Measurements from ENCODE around the gene TAS1R2.
A peak's percentile ranks its signal among the peaks of the same experiment; 100 is the strongest.
"Not testable (repeated sequence)": the region's sequence is repeated elsewhere in the genome, so short reads cannot be mapped to it uniquely, and the experiment has no call there.

Gene TAS1R2

DNA sequence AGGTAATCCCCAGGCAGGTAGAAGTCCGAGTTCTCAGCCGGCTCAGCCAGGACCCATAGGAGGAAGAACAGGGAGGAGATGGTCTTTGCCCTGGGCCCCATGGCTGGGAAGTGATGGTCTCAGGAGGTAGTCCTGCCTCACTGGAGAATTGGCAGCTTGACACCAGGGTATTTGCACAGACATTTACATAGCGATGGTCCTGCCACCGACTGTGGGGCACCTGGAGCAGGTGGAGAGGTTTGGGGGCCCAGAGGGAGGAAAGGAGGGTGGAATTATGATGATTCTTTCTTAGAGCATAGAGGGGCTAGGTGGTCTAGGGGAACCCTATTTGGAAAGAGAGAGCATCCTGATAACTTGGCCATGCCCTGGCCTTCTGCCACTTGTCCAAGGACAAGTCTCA is at the start of gene TAS1R2:
Gene TAS1R2 (minus strand): TSS at position 101 of the 400 bp plus-strand sequence. CDS start 0 bp downstream, at position 101.
- DNase-seq (ENCODE audit: low read depth, low spot score) = no peak

DNA sequence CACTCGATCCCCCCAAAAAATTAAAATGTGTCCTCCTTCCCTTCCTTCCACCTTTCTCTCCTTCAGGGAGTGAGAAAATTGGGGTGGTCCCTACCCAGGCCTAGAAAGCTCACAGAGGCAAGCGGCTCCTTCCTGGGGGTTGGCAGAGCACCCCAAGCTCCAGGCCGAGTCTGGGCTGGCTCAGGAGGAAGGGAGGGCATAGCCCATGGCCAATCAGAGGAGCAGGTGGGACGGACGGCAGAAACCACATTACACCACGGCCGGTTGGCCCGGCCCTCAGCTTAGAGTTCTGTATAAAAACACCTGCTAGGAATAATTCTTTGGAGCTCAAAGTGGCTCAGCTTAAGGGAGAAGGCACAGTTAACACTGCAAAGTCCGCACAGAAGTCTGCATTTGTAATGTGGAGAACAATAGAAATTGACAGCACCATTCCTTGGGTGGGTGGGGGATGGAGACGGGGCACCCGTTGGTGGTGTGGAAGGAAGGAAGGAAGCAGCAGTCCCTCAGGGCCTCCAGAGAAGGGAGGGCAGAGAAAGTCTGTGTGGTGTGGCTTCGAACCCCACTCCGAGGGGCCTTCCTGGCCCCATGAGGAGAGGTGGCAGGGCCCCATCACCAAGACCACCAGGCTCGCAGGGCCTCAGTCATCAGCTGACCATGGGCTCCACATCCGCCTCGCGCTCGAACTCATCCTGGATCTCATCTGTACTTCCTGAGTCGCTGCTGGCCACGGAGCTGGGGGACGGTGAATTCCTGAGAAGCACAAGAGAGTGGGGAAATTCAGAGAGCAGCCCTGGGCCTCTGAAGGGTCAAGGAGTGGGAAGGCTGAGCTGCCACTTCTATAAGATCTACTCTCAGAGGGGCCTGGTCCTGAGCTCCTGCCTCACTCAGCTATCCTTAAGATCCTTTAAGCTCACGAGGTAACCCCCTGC is 48.7 kb upstream of the TAS1R2 start:
- no peak for DNase-seq (ENCODE audit: low read depth, low spot score)

DNA sequence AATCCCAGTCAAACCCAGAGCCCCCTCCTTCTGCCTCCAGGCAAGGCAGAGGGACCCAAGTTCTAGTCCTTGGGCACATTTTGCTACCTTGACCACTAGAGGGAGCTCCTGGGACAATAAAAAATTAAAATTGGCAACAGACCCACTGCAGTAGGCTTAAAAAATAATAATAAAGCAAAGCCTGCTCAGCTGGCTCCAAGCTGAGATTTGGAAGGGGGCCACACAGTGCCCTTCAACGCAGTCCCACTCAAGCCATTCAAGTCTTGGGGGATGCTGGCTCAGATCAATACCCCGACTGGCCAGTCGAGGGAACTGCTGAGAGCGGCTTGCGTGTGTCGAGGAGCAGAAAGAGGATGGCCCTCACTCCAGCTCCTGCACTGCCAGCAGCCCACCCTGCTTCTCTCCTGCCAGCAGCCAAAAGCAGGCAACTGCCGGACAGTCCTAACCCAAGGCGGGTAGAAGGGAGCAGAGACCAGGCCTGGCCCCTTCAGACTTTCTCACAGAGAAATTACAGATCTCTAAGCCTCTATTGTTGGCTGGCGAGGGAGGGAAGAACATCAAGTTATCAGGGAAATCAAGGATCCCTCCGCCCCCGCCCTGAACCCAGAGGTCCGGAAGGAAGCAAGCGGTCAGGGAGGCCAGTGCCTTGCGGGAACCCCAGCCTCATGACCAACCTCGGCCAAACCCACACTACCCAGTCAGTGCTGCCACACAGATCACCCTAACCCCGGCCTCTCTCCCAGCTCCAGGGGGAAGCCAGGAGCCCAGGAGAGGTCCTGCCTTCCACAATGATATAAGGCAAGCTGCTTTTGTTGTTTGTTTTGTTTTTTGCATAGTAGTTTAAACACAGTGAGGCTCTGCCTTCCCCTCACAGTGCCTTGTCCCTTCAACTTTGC is 47.8 kb upstream of the TAS1R2 start:
- DNase-seq (ENCODE audit: low read depth, low spot score) = no peak

DNA sequence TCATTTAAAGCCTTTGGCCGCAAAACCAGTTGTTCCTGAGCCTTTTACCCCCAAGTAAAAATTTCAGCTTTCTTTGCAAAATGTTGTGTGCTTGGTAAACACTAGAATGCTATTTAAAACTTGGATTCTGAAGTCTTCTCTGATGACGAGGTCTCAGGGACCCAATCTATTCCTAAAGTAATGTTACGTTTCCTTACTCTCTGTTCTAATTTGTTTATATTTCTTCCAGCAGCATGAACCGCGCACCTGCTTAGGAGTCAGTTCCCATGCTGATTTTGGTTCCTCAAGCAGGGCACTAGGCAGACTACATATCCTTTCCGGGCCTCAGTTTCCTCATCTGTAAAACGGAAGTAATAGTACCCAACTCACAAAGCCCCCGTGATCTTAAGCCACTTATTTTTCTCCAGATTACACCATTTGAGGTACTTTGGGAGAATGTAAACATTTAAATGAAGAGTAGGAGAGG is 43.9 kb upstream of the TAS1R2 start:
- DNase-seq (ENCODE audit: low read depth, low spot score) = no peak

DNA sequence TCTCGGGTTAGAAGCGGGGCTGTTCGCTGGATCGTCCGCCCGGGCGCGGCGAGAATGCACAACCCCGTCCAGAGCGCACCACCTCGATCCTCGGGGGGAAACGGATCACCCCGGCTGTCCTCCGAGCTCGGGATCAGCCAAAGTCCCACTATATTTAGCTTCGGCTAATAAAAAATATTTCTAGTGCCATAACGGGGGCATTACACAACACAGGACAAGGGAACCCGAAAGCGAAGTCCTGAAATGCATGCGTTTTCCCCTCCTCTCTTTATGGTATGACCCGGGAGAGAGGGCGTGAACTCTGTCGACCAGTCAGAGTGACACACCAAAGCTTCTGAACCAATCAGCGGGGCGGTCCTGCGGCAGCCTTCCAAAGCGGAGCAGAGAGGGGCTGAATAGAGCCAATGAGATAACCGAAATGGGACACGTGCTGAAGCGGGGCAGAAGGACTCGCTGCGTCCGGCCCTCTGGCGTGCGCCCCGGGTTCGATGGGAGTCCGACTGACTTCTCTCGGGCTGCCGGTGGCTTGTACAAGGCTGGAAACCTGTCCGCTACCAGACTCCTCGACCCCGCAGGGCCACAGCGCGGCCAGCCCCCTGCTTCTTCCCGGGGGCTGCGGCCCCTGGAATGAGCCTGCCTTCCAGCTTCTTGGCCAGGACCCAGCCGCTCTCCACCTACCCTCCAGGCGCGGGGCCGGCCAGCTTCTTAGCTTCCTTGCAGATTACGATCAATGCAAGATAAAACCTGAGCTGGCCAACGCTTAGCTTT is 43.2 kb upstream of the TAS1R2 start, which contains the start of gene ALDH4A1:
Gene ALDH4A1 (minus strand): TSS at position 33 of the 768 bp plus-strand sequence. CDS start 32 bp downstream, at position 1.
- peak; percentile 96 for DNase-seq (ENCODE audit: low read depth, low spot score)

DNA sequence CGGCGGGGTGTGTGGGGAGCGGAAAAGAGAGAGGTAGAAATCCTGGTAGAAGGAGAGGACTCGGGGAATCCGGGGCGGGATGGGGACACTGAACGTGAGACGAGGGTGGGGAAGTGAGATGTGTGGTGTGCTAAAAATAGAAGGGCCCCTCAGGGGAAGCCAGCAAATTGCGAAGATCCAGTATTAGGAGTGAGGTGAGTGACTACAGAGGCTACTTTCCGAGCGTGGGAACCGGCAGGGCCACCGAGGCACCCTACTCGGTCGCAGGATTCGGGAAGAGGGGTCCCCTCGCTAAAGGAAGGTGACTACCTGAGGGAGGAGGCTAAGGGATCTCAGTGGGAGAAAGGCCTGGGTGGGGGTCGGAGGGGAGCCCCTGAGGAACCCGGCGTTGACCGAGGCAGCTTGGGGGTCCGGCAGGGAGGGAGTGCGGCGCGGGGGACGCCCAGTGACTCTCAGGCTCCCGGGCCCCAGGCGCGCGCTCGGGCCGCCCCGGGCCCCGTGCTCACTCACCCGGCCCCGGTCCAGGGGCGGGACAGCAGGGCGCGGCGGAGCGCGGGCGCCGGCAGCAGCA is 42.6 kb upstream of the TAS1R2 start:
- DNase-seq (ENCODE audit: low read depth, low spot score) = no peak

DNA sequence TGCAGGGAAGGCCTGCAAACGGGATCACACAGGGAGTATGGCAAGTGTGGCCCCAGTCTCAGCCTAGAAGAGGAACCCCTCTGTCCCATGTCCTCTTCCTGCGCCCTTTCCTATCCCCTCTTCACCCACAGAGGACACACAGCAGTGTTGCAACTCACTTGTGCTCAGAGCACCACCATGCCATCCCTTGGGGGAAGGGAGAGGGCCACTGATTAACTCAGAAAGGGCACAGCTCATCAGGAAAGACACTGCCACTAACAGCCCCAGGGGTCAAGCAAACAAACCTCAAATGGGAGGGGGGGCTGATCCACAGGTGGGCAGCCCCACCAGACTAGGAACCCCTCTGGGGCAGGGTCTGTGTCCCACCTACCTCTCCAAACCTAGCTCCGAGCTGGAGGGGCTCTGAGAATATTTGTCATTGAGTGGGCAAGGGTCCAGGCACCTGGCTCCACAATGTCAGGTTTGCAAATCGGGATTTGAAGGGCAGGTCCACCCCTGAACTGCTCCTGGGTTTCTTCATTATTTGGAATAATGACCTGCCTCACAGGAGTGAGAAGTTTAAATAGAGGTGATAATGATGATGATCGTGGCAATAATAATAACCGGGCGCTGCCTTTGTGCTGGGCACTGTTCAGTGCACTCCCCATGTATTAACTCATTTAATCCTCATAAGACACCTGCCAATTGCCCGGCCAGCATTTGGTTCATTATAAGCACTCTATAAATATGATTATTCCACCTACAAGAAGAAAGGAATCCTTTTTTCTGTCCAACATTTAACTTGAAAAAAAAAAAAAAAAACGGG is 41.9 kb upstream of the TAS1R2 start:
- no peak for DNase-seq (ENCODE audit: low read depth, low spot score)

DNA sequence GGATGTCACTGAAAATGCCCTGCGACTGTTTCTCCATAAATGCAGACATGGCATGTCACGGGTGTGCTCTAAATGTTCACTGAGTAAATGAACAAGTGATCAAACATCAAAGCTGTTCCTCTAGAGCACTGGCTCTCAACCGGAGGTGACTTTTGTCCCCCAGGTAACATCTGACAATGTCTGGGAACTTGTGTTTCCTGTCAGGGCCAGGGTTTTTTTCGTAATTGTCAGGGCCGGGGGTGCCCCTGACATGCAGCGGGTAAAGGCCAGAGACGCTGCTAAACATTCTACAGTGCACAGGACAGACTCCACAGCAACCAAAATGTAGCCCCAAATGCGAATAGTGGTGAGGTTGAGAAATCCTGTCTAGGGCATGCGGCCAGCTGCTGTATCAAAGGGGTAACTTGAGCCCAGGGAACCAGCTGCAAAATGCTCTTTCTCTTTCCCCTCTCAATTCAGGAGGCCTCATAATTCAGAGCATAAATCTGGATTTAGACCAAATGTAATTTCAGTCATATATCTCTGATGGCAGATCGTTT is 40.9 kb upstream of the TAS1R2 start:
- DNase-seq (ENCODE audit: low read depth, low spot score) = no peak

DNA sequence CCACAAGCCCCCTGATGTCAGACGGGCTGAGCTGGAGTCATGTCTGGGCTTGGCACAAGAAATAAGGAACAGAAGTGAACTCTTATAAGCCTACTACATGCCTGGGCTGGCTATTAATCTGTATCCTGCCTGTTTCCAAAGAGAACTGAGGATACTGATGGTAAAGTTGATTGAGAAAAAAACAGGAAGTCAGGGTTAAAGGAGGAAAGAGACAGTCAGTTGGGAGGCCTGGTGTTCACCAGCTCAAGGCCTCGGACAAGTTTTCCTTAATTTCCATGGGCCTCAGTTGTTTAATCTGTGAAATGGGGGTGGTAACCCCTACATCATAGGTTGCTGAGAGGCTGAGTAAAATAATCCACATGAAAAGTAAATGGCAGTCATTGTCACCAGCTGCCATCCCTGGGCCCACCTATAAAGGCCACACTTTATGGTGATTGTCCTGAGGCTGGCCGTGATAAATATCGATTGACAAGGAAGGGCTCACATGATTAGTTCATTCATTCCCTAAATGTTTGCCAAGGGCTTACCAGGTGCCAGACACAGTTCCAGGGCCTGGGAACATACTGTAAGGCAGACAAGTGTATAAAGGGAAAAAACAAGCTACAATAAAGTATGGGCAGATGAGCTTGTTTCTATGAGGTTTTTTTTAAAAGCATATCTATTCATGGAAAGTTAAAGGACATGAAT is 40.0 kb upstream of the TAS1R2 start:
- no peak for DNase-seq (ENCODE audit: low read depth, low spot score)

DNA sequence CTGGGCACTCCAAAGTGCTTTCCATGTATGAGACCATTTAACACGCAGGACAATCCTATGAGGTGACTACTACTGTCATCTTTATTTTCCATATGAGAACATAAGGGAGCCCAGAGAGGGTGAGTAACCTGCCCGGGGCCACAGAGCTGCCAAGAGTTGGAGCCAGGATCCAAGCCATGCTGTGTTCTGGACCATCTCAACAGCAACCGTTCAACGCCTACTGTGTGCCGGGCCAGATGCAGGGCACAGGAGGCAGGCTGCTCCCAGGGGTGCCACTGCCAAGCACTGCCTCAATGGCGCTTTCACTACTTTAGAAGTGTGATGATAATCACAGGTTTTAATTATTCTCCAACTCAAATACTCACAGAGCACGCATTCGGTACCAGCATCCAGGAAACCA is 39.1 kb upstream of the TAS1R2 start:
- no peak for DNase-seq (ENCODE audit: low read depth, low spot score)

DNA sequence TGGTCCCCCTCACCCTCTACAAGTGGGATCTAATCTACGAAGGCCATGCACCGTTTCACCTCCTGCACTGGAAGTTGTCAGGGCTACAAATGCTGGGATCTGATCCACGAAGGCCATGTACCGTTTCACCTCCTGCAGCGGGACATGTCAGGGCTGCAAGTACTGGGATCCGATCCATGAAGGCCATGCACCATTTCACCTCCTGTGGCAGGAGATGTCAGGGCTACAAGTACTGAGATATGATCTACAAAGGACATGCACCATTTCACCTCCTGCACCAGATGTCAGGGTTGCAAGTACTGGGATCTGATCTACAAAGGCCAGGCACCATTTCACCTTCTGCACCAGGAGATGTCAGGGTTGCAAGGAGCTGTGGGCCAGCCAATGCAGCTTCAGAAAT is 35.9 kb upstream of the TAS1R2 start:
- DNase-seq (ENCODE audit: low read depth, low spot score) = no peak

DNA sequence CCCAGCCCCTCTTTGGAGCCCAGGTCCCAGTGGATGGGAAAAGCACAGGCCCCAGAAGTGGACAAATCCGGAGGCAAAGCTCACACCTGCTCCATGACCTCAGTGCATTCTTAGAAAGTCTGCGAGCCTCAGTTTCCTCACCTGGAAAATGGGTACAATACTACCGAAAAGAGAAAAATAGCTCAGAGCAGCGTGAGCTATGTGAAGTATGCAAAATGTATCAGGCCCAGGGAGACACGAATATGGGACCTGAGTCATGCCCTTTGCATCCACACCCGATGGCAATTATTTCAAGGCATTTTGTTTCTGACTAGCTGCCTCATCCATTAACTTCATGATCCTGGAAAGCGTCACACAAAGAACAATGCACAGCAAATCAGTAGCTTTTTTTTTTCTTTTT is 33.7 kb upstream of the TAS1R2 start:
- DNase-seq (ENCODE audit: low read depth, low spot score) = no peak

DNA sequence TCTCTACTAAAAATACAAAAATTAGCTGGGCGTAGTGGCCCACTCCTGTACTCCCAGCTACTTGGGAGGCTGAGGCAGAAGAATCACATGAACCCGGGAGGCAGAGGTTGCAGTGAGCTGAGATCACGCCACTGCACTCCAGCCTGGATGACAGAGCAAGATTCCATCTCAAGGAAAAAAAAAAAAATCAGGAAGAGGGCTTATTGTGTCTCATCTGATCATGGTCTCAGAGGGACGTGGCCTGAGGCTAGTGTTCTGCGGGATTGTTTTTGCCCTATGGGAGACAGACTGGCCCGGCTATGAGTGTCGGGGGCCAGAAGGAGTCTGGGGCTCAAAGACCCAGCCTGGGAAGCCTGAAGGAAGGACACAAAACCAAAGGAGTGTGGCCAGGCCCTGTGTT is 32.4 kb upstream of the TAS1R2 start:
- DNase-seq (ENCODE audit: low read depth, low spot score) = not testable (repeated sequence)

DNA sequence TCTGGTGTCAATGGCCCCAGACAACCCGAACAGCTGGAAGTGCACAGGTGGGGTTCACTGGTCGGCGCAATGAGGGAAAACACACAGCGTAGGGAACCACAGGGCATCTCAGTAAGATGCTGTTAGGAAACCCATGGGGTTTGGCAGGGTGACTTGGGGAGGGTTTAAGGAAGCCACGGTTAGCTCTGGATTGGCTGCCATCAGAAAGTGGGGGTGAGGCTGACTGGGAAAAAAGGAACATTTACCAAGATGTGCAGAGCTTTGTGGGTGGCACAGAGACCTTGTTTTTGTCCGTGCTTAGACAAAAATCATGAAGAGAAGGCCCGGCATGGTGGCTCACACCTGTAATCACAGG is 31.9 kb upstream of the TAS1R2 start:
- DNase-seq (ENCODE audit: low read depth, low spot score) = no peak

DNA sequence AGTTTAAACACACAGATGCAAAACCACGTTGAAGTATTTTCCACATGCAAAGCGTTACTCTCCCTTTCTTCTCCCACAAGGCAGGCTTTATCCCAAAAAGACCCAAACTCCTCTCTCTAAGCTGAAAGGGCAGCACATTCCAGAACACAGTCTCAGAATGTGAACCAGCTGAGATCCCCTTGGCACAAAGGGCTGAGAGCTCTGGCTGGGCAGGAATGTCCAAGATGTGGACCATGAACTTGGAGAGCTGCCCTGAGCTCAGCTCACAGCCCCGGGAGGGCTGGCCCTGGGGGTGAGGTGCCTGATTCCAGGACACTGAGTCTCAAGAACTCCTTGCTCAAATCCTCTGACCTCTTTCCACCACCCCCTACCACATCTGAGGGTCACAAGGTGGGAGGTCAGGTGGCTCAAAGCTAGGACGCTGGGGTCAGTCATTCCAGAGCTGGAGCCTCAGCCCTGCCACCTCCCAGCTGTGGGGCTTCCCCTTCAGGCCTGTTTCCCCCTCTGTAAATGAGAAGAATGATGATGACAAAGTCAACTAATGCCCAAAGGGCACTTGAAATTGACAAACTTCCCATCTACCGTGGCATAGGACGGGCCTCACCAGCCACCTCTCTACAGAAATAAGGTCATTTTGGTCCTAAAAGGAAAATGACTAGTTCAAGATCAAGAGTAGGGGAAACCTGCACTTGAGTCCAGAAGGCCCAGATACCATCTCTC is 31.4 kb upstream of the TAS1R2 start:
- no peak for DNase-seq (ENCODE audit: low read depth, low spot score)

DNA sequence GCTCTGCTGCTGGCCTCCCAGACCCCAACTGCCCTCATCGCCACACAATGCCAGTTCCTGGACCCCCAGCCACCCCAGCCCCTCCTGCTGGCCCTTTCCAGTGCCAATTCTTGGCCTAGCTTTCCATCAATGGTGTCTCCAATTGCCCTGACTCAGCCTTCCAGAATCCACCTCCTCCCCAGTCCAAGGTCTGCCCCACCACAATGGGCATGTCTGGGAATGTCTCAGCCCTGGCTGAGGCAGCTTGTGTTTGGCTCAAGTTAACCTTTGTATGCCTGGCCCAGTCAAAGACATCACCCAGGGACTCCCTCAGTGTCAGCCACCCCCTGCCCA is 26.5 kb upstream of the TAS1R2 start:
- no peak for DNase-seq (ENCODE audit: low read depth, low spot score)

DNA sequence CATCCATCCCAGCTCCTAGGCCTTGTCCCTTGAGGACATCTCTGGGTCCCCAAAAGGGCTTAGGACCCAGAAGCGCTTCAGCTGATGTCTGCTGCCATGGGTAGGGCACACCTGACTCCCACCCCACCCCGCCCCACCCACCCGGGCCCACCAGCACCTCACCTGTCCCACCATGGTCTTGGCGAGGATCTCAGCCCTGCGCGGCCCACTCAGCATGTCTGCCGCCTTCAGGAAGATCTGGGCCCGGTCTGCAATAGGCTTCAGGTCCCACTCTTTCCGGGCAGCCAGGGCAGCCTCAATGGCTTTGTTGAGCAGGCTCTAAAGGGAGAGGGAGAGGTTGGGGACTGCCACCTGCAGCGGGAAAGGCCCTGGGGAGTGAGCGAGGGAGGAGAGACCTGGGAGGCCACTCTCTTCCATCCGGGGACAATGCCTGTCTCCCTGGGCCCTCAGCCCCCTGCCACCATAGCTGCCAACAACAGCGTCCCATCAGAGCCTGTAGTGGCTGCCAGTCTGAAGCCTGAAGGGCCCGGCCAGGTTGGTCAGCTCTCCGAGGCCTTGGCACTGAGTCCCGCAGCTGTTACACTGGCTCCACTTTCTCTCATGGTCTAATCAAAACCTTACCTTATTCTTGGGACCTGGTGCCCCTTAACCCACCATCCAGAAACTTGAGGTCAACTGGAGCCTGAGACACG is 26.0 kb upstream of the TAS1R2 start:
- DNase-seq (ENCODE audit: low read depth, low spot score) = no peak

DNA sequence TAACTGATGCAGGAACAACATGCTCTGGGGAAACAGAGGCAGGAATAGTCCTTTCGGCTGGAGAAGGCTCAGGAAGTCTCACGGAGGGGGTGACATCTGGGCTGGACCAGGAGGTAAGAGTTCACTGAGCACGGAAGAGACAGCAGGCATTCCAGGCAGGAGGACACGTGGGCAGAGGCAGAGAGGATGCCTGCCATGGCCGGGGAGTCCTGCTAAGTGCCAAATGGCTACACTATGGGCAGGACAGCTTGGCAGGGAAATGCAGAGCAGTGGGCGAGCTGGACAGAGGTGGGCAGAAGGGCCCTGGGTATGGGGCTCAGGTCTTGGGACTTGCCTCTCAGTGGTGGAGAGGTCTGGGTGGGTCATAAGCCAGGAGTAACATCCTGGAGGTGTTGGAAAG is 25.3 kb upstream of the TAS1R2 start:
- no peak for DNase-seq (ENCODE audit: low read depth, low spot score)

DNA sequence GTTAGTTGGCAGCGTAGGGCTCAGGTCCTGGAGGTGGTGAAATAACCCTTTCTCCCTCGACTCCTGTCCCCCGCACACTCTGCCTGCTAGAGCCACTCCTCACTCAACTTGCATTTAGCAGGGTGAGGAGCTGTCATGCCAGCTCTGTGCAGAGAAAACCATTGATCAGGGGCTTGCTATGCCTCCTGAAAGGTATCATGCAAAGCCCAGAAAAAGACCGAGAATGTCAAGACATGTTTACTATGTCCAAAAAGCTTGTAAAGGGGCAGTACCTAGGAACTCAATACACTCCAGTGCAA is 24.9 kb upstream of the TAS1R2 start:
- DNase-seq (ENCODE audit: low read depth, low spot score) = no peak

Data from iPS DF 19.7 (cell line).